H1 (cell line): ENCODE measurements around the gene PARK7. TPM values are rescaled to one million over a fixed set of nuclear protein-coding genes. Genes with fewer than 3 reads are reported as not detected.

Source experiments
- ATF3 ChIP-seq: IDR thresholded peaks from 2 replicates; pipeline ENCODE4 v1.6.1; 2011; ENCODE audit warnings: low read depth, mild to moderate bottlenecking, low read length; ENCODE audit not compliant: insufficient read depth
- BRCA1 ChIP-seq: IDR thresholded peaks from 2 replicates; pipeline ENCODE4 v1.6.1; 2012; ENCODE audit warnings: low read depth, low read length, improper control_type of control experiment
- CBX8 ChIP-seq: fragments of 300-800, 300-1000 bp; sonication (generic); IDR thresholded peaks from 2 replicates; pipeline ENCODE4 v1.7.1; 2016; ENCODE audit warnings: low read depth, low read length, borderline replicate concordance
- CTCF ChIP-seq, 3 experiments: IDR thresholded peaks; 1 replicate in 2 of 3; 2 replicates in 1 of 3; pipeline versions ENCODE4 v1.5.1 to v1.6.1; 2011; ENCODE audit warnings: low read length in 3 of 3, mild to moderate bottlenecking in 3 of 3, inconsistent platforms in 2 of 3, low read depth in 1 of 3, moderate library complexity in 1 of 3; ENCODE audit not compliant: insufficient read depth in 1 of 3; ENCODE audit errors: control extremely low read depth in 1 of 3
- MAFK ChIP-seq: IDR thresholded peaks from 2 replicates; pipeline ENCODE4 v1.6.1; 2012; ENCODE audit warnings: low read depth, mild to moderate bottlenecking, improper control_type of control experiment, low read length
- NANOG ChIP-seq: IDR thresholded peaks from 2 replicates; pipeline ENCODE4 v1.6.1; 2011; ENCODE audit warnings: low read length, low read depth, mild to moderate bottlenecking, inconsistent platforms; ENCODE audit not compliant: insufficient read depth, poor library complexity, severe bottlenecking
- RBBP5 ChIP-seq: IDR thresholded peaks from 2 replicates; pipeline ENCODE4 v1.7.1; 2012; ENCODE audit warnings: low read depth, mild to moderate bottlenecking, inconsistent platforms, low read length, moderate library complexity, borderline replicate concordance
- SIX5 ChIP-seq: IDR thresholded peaks from 2 replicates; pipeline ENCODE4 v1.6.1; 2011; ENCODE audit warnings: mild to moderate bottlenecking, low read depth, low read length
- polyA plus RNA-seq, 7 experiments: library from polyadenylated mRNA; depleted of rRNA in 3 of 7; stranded (reverse) in 5 of 7; unstranded in 2 of 7; fragments of >200 nt in 5 of 7; fragments of 200-250 nt in 2 of 7; gene quantifications; 1 replicate in 5 of 7; 2 replicates in 1 of 7; 4 replicates in 1 of 7; pipeline versions ENCODE4 v1.2.1 to v1.2.3, GENCODE V29; 2011 to 2013; ENCODE audit warnings: missing spikeins in 2 of 7, mixed read lengths in 2 of 7
- total RNA-seq: library from RNA; stranded (reverse); fragmentation: NEBNext Ultra II Directional; extraction: Animal tissue kit (Norgen Biotek cat#: 25700); gene quantifications from 2 replicates; pipeline ENCODE4 v1.2.1, GENCODE V29; 2021

Gene PARK7
- total and polyA plus RNA-seq, 2 of the 8 experiments (the other 6 are each of a cell fraction or from before 2014, with no cell fraction given), result 206 to 383 TPM

GRCh38 chr1:8011923-8012858 lies 50.7 kb downstream of the PARK7 start (continued):
- TF ChIP-seq CTCF (IDR thresholded peaks at IDR 0.05; ENCODE audit: control extremely low read depth in 1 of 3, insufficient read depth in 1 of 3, low read depth in 1 of 3, low read length in 3 of 3), result no peak
- TF ChIP-seq SIX5, result no peak
- TF ChIP-seq BRCA1, result no peak
- no peak for TF ChIP-seq RBBP5
- TF ChIP-seq ATF3, result no peak
- TF ChIP-seq CBX8, result no peak
- TF ChIP-seq MAFK, result no peak
- TF ChIP-seq NANOG, result no peak
